DMS53 treated with DMSO at 0.1 percent for 48 hours (cell line): Measurements from ENCODE around the gene DENND2A.
"Not testable (repeated sequence)": the region's sequence is repeated elsewhere in the genome, so short reads cannot be mapped to it uniquely, and the experiment has no call there.

ENCODE experiments used
- DNase-seq: peaks from one replicate; lab custom pipeline; 2025; ENCODE audit not compliant: unreplicated experiment; lab: John Stamatoyannopoulos, UW

Gene DENND2A

GRCh38 chr7:140552240-140552679 is 88.4 kb downstream of the DENND2A start:
- no peak for DNase-seq

GRCh38 chr7:140551355-140552239 is 89.0 kb downstream of the DENND2A start:
- no peak for DNase-seq

- no peak for DNase-seq
These were observed 93.7 kb downstream of the DENND2A start for GRCh38 chr7:140546947-140547346.

- DNase-seq = no peak
These were observed 96.2 kb downstream of the DENND2A start for GRCh38 chr7:140544388-140544826.

GRCh38 chr7:140542228-140542603 is 98.4 kb downstream of the DENND2A start:
- DNase-seq = no peak

- DNase-seq = peak; percentile 89
These were observed 98.9 kb downstream of the DENND2A start for GRCh38 chr7:140541513-140542227.

GRCh38 chr7:140541176-140541512 is 99.5 kb downstream of the DENND2A start:
- no peak for DNase-seq

- no peak for DNase-seq
These were observed 100.4 kb downstream of the DENND2A start for GRCh38 chr7:140540136-140540777.

- DNase-seq = no peak
These were observed 101.2 kb downstream of the DENND2A start for GRCh38 chr7:140539461-140539860.

GRCh38 chr7:140537750-140538482 is 102.7 kb downstream of the DENND2A start:
- DNase-seq = no peak

- DNase-seq = no peak
These were observed 105.9 kb downstream of the DENND2A start for GRCh38 chr7:140534743-140535142.

- DNase-seq = peak; percentile 59
These were observed 107.2 kb downstream of the DENND2A start for GRCh38 chr7:140533394-140533872.

- DNase-seq = not testable (repeated sequence)
These were observed 111.2 kb downstream of the DENND2A start for GRCh38 chr7:140529428-140529827.

- peak; percentile 72 for DNase-seq
These were observed 113.6 kb downstream of the DENND2A start for GRCh38 chr7:140526787-140527664.

- DNase-seq = no peak
These were observed 114.4 kb downstream of the DENND2A start for GRCh38 chr7:140526214-140526613.

GRCh38 chr7:140525743-140526142 is 114.9 kb downstream of the DENND2A start:
- DNase-seq = no peak

GRCh38 chr7:140521421-140521820 is 119.2 kb downstream of the DENND2A start:
- DNase-seq = no peak

GRCh38 chr7:140519007-140519399 is 121.6 kb downstream of the DENND2A start:
- no peak for DNase-seq

- no peak for DNase-seq
These were observed 122.1 kb downstream of the DENND2A start for GRCh38 chr7:140518370-140519006.
